OCI-LY1 (cell line): Measurements from ENCODE around the gene GTSE1.

Source experiments
- H2AFZ ChIP-seq: fragments of 200-600 bp; sonication (generic), shearing (Covaris generic); 2 replicates; pipeline ENCODE4 v1.6.0; 2014; ENCODE audit warnings: antibody characterized with exemption, mild to moderate bottlenecking, low read length
- H3F3A ChIP-seq: fragments of 200-600 bp; sonication (generic), shearing (Covaris generic); 2 replicates; pipeline ENCODE4 v1.6.0; 2014; ENCODE audit warnings: mild to moderate bottlenecking, antibody characterized with exemption, low read length, moderate library complexity; ENCODE audit not compliant: insufficient read depth
- H3K27ac ChIP-seq: fragments of 200-600 bp; sonication (generic); 2 replicates; pipeline ENCODE4 v1.5.1; 2014; ENCODE audit warnings: low read length, mixed run types, mild to moderate bottlenecking, low read depth; ENCODE audit not compliant: poor library complexity, severe bottlenecking
- H3K27me3 ChIP-seq: fragments of 200-600 bp; sonication (generic); 2 replicates; pipeline ENCODE4 v1.6.0; 2014; ENCODE audit warnings: antibody characterized with exemption, mild to moderate bottlenecking, low read length, moderate library complexity; ENCODE audit not compliant: insufficient read depth
- H3K36me3 ChIP-seq: fragments of 200-600 bp; sonication (generic); 2 replicates; pipeline ENCODE4 v1.6.1; 2014; ENCODE audit warnings: mild to moderate bottlenecking, antibody characterized with exemption, low read length, moderate library complexity, mixed read lengths; ENCODE audit not compliant: insufficient read depth
- H3K4me1 ChIP-seq: fragments of 200-600 bp; sonication (generic); 2 replicates; pipeline ENCODE4 v1.5.1; 2014; ENCODE audit warnings: mild to moderate bottlenecking, low read length, moderate library complexity; ENCODE audit not compliant: insufficient read depth, severe bottlenecking
- H3K4me2 ChIP-seq: fragments of 200-600 bp; sonication (generic), shearing (Covaris generic); 2 replicates; pipeline ENCODE4 v1.6.1; 2014; ENCODE audit warnings: low read length
- H3K4me3 ChIP-seq: fragments of 200-600 bp; sonication (generic); 2 replicates; pipeline ENCODE4 v1.5.1; 2014; ENCODE audit warnings: low read length, low read depth, mild to moderate bottlenecking, mixed read lengths; ENCODE audit not compliant: poor library complexity, severe bottlenecking
- H3K79me2 ChIP-seq: fragments of 200-600 bp; shearing (Covaris generic); 2 replicates; pipeline ENCODE4 v1.6.1; 2016; ENCODE audit warnings: mixed run types, low read length, mixed read lengths; ENCODE audit not compliant: insufficient read depth
- H3K9ac ChIP-seq: fragments of 200-600 bp; sonication (generic), shearing (Covaris generic); 2 replicates; pipeline ENCODE4 v1.6.1; 2014; ENCODE audit warnings: mild to moderate bottlenecking, low read length, mixed read lengths
- H3K9me2 ChIP-seq: fragments of 200-600 bp; sonication (generic), shearing (Covaris generic); 2 replicates; pipeline ENCODE4 v1.6.1; 2014; ENCODE audit warnings: low read depth, mild to moderate bottlenecking, low read length, mixed read lengths
- H3K9me3 ChIP-seq: fragments of 200-600 bp; shearing (Covaris generic); 2 replicates; pipeline ENCODE4 v1.6.1; 2014; ENCODE audit warnings: low read length, mixed read lengths
- H4K20me1 ChIP-seq: fragments of 200-600 bp; sonication (generic), shearing (Covaris generic); 2 replicates; pipeline ENCODE4 v1.6.0; 2016; ENCODE audit warnings: mild to moderate bottlenecking, low read length; ENCODE audit not compliant: insufficient read depth
- CTCF ChIP-seq: fragments of 200-600 bp; sonication (generic), shearing (Covaris generic); IDR thresholded peaks from 2 replicates; pipeline ENCODE4 v1.5.1; 2017; ENCODE audit warnings: mild to moderate bottlenecking, antibody characterized with exemption, low read length, moderate library complexity, mixed read lengths
- EZH2 ChIP-seq: fragments of 200-600 bp; sonication (generic), shearing (Covaris generic); IDR thresholded peaks from 2 replicates; pipeline ENCODE4 v1.8.0; 2017; ENCODE audit warnings: borderline replicate concordance, mixed run types, mild to moderate bottlenecking, antibody characterized with exemption, low read length, moderate library complexity, mixed read lengths

The GTSE1 gene

GRCh38 chr22:46361826-46362202 lies 65.1 kb downstream of the GTSE1 start:
- TF ChIP-seq CTCF: no peak
- no peak for TF ChIP-seq EZH2
- Histone ChIP-seq H3K9me3 (no peaks in the 10 kb centered on the region), H3K36me3 (peaks cover 15% of the 10 kb centered on the region), H3K4me2 (no peak overlapping the region), H4K20me1 (no peaks in the 10 kb centered on the region), H3K4me3 (no peak overlapping the region), H3K4me1 (peaks cover 23% of the 10 kb centered on the region), H3K27me3 (no peaks in the 10 kb centered on the region), H3F3A (no peaks in the 10 kb centered on the region), H2AFZ (no peak overlapping the region), H3K79me2 (no peaks in the 10 kb centered on the region), H3K27ac (peak overlapping the region; percentile 67), H3K9me2 (no peaks in the 10 kb centered on the region), H3K9ac (no peak overlapping the region)

- no peaks in the 10 kb centered on the region for H3F3A ChIP-seq
- peak overlapping the region; percentile 67 for H3K27ac ChIP-seq
- no peaks in the 10 kb centered on the region for H3K9me2 ChIP-seq
- H3K4me1 ChIP-seq: peaks cover 28% of the 10 kb centered on the region
- H3K36me3 ChIP-seq: peaks cover 9% of the 10 kb centered on the region
- TF ChIP-seq EZH2: no peak
- TF ChIP-seq CTCF: peak; percentile 34; the same call in 1 of the 2 replicates
- H3K79me2 ChIP-seq: no peaks in the 10 kb centered on the region
- no peak overlapping the region for H2AFZ ChIP-seq
- no peaks in the 10 kb centered on the region for H4K20me1 ChIP-seq
- no peak overlapping the region for H3K4me3 ChIP-seq
- no peak overlapping the region for H3K4me2 ChIP-seq
- no peaks in the 10 kb centered on the region for H3K9me3 ChIP-seq
- no peak overlapping the region for H3K9ac ChIP-seq
- H3K27me3 ChIP-seq: no peaks in the 10 kb centered on the region
Measured at GRCh38 chr22:46362203-46362933, 65.7 kb downstream of the GTSE1 start.

GRCh38 chr22:46362934-46363515 lies 66.4 kb downstream of the GTSE1 start:
- H3K4me2 ChIP-seq: no peak overlapping the region
- no peak overlapping the region for H2AFZ ChIP-seq
- H3K9ac ChIP-seq: no peak overlapping the region
- H3K79me2 ChIP-seq: no peaks in the 10 kb centered on the region
- H3K4me3 ChIP-seq: no peak overlapping the region
- no peak for TF ChIP-seq EZH2
- TF ChIP-seq CTCF: no peak
- no peaks in the 10 kb centered on the region for H4K20me1 ChIP-seq
- no peaks in the 10 kb centered on the region for H3K27me3 ChIP-seq
- no peaks in the 10 kb centered on the region for H3F3A ChIP-seq
- peaks cover 30% of the 10 kb centered on the region for H3K4me1 ChIP-seq
- peaks cover 6% of the 10 kb centered on the region; the same call in 1 of the 2 replicates for H3K36me3 ChIP-seq
- peak overlapping the region; percentile 67 for H3K27ac ChIP-seq
- no peaks in the 10 kb centered on the region for H3K9me2 ChIP-seq
- no peaks in the 10 kb centered on the region for H3K9me3 ChIP-seq
